Subcutaneous adipose tissue (tissue), 4 donors: ENCODE data around the gene CLIC3. TPM values are rescaled to one million over a fixed set of nuclear protein-coding genes. Genes with fewer than 3 reads are reported as not detected.

Source experiments
- total RNA-seq, 4 donors: library from RNA; depleted of rRNA; stranded (reverse); fragments of >200 nt; gene quantifications; one replicate each; pipeline ENCODE4 v1.1.0, GENCODE V29; 2016
- TF ChIP-seq, protein P1 (sequence below): fragments of 450-650 bp; IDR thresholded peaks from one replicate; pipeline ENCODE4 v1.5.1; 2016; ENCODE audit warnings: low read depth, mild to moderate bottlenecking, control low read depth, antibody characterized with exemption, moderate library complexity

Gene CLIC3
- total RNA-seq, 4 donors from 2014 or later, result 1.8 to 2.2 TPM; not detected in 2

DNA sequence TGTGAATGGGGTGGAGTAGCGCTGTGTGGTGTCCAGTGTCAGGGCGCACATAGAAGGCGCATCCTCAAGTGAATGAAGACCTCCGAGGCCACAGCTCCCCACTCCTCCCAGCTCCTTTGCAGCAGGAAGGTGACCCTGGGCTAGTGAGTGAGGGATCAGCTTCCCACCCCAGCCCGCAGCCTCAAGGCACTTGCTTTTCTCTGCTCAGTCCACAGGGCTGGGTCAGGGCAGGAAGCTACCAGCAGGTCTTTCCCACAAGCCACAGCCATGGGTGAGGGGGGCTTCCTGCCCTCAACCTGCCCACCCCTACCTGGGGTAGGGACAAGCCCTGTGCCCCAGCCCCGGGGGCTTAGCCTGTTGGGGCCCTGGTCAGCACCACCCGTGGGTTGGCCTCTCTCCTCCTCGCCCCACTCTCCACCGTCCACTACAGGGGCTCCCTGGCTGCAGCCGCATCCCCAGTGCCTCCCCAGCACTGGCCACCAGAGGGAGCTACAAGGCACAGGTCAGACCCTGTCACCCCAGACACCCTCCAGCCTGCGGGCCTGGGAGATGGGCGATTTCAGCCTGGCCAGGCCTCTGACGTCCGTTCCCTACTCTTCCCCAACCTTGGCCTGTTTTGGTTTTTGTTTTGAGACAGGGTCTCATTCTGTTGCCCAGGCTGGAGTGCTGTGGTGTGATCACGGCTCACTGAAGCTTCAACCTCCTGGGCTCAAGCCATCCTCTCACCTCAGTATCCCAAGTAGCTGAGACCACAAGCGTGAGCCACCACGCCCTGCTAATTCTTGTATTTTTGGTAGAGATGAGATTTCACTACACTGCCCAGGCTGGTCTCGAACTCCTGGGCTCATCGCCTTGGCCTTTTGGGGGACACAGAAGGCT is 32.9 kb upstream of the CLIC3 start:
- TF ChIP-seq, protein P1, sequence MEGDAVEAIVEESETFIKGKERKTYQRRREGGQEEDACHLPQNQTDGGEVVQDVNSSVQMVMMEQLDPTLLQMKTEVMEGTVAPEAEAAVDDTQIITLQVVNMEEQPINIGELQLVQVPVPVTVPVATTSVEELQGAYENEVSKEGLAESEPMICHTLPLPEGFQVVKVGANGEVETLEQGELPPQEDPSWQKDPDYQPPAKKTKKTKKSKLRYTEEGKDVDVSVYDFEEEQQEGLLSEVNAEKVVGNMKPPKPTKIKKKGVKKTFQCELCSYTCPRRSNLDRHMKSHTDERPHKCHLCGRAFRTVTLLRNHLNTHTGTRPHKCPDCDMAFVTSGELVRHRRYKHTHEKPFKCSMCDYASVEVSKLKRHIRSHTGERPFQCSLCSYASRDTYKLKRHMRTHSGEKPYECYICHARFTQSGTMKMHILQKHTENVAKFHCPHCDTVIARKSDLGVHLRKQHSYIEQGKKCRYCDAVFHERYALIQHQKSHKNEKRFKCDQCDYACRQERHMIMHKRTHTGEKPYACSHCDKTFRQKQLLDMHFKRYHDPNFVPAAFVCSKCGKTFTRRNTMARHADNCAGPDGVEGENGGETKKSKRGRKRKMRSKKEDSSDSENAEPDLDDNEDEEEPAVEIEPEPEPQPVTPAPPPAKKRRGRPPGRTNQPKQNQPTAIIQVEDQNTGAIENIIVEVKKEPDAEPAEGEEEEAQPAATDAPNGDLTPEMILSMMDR, result no peak

DNA sequence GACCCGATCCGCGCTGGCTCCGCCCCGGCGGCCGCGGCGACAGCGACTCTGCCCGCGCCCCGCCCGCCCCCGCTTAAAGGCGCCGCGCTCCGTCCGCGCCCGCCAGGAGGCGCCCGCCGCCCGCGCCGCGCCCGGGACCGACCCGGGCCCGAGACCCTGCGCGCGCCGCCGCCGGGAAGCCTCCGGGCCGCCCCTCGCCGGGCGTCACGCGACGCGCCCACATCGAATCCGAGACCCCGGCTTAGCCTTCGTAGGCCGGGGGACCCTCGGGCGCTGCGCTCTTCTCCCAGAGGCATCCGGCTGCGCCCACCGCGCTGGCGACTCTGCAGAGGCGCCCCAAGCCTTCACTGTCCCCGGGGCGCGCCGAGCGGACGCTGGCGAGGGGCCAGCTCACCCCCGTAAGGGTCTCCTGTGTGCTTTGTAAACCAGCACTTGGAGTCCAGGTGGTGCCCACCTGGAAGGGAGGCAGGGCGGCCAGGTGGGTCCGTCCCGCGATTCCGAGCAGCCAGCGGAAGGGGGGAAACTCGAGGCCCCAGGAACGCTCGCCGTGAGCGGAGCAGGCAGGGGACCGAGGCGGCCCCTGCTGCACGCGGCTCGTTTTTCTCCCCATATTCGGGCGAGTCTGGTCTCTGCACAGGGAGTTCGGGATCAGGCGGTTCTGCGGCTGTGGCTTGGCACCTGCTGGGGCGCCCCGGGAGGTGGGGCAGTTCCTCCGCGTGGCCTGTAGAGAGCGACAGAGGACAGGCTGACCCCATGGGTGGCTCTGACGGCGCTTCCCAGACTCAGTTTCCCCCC is 32.1 kb upstream of the CLIC3 start:
- TF ChIP-seq, protein P1, result no peak

DNA sequence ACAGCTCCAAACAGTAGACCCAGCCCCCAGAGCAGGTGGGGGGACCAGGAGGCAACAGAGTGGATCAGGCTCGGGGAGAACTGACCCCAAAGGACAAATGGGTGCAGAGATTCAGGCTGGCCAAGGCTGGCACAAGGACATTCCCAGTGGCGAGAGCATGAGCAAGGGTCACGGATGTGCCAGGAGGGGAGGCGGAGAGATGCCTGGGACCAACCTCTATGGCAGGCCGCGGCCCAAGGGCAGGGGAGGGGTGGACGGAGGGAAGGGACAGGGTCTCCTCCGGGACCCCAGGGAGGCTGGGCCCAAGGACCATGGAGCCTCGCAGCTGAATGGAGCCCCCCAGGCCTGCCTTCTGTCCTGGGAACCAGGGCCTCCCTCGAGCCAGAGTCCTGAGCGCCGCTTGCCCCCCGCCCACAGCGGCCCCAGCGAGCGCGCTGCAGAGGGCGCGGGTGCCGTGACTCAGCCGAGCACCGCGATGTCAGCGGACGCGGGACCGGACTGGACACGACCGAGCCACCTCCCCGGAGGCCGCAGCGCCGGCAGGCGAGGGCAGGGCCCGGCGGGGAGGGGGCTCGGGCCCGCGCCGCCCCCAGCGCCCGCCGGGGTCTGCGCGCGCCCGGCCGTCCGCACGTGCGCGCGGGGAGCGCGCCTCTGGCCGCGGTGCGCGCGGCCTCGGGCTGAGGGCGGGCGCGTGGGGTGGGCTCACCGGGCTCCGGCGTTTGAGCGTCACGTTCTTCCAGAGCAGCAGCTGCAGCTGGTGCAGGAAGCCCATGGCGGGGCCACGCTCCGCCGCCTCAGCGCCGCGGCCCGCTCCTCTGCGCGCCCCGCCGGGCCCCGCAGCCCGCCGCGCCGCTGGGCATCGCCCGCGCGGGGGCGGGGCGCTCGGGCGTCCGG is 31.2 kb upstream of the CLIC3 start, which contains the start of gene ABCA2:
Gene ABCA2 (minus strand): TSS at position 869 of the 894 bp plus-strand sequence. CDS start 97 bp downstream, at position 772.
- TF ChIP-seq, protein P1, result no peak

DNA sequence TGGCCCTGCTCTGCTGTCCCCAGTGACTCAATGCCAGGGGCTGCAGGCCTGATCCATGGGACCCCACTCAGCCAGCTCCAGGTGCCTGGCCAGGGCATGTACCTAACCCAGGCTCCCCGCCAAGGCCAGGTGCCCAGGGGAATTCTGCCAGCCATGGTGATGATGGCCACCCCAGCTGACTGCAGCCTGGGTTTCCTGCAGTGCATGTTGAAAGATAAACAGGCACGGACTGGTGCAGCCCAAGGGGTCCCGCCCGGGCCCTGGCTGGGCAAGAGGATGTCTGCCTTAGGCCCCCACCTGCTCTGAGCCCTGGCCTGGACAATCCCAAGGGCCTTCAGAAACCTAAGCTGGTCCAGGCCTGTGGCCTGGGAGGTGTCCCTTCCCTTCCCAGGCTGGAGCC is 30.5 kb upstream of the CLIC3 start:
- TF ChIP-seq, protein P1, result no peak

DNA sequence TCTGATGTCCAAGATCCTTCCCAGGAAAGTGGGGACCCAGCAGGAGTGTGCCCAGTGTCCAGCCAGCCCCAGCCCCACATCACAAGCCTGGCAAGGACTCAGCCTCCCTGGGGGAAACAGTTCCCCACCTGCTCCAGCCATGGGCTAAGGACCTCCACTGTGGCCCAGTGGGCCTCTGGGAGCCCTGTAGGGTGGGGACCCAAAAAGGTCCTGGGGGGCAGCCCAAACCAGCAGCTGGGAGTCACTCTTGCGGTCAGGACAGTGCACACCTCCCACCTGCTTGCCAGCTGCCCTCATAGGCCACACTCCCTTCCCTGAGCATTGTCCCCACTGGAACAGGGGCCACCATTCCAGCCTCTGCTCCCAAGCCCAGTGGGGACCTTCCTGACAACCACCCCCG is 30.0 kb upstream of the CLIC3 start:
- TF ChIP-seq, protein P1, result no peak

DNA sequence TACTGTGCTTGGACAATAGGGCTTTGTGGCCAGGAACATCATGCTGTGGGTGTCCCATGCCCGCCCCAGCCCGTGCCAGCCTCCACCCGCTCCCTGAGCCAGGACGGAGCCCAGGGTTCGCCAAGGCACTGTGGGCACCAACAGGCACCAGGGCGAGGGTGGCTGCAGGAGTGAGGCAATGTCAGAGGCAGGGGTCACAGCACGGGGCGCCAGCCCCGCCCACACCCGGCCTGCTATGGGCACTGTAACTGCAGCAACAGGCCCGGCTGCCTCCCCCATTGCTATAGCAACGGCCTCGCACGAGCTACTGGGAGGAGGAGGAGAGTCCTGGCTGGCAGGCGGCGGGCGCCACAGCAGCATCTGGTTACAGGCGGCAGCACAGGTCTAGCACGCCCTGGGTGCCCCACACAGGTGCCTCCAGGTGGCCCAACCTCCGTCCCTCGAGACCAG is 29.2 kb upstream of the CLIC3 start:
- TF ChIP-seq, protein P1, result no peak
